ENCODE measurements around the gene CTNS. TPM values are rescaled to one million over a fixed set of nuclear protein-coding genes. Genes with fewer than 3 reads are reported as not detected.

Gene CTNS
- total and polyA plus RNA-seq, 2 of the 13 experiments (the other 11 are each of a cell fraction or from before 2014, with no cell fraction given), result 9.5 to 13.7 TPM

DNA sequence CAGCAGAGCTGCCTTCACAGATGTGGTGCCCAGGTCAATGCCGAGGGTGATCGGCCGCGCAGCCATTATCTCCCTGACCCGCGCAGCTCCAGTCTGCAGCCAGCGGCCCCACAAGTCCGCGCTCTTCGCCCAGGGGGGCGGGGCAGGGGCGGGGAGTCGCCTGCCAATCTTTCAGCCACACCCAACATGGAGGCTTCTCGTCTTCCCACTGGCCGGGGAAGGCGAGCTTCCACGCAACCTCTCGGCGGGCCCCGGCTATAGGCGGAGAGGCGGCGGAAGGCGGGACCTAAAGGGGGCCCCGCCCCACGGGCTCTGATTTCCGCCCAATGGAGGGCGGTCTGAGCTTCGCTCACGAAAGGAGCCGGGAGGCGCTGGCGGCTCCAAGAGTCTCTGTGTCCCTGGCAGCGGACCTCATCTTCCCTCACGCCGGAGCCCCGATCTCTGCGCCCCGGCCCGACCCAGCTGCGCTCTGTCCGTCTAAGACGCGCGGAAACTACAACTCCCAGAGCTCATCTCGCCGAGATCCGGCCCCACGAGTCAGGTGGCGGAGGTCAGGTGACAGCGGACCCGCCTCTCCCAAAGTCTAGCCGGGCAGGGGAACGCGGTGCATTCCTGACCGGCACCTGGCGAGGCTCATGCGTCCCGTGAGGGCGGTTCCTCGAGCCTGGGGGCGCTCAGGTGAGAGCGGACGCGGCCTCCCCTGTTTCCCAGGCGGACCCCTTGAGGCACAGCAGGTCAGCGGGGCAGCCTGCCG lies at the start of gene CTNS, which contains the start of gene SHPK (continued):
- TF ChIP-seq ZNF761 (CRISPR knock-in tag; conservative IDR thresholded peaks at IDR 0.05), result peak; percentile 50; the same call in 1 of the 2 replicates
- peak; percentile 44 for TF ChIP-seq TMF1 (CRISPR knock-in tag; IDR thresholded peaks at IDR 0.05; ENCODE audit: low read depth)
- peak; percentile 35; the same call in 1 of the 2 replicates for TF ChIP-seq FOSL2 (CRISPR knock-in tag; IDR thresholded peaks at IDR 0.05)
- TF ChIP-seq ELF1 (CRISPR knock-in tag; IDR thresholded peaks at IDR 0.05), result peak; percentile 84
- TF ChIP-seq KDM6A (CRISPR knock-in tag; IDR thresholded peaks at IDR 0.05; ENCODE audit: low read depth), result no peak
- TF ChIP-seq, protein P1, sequence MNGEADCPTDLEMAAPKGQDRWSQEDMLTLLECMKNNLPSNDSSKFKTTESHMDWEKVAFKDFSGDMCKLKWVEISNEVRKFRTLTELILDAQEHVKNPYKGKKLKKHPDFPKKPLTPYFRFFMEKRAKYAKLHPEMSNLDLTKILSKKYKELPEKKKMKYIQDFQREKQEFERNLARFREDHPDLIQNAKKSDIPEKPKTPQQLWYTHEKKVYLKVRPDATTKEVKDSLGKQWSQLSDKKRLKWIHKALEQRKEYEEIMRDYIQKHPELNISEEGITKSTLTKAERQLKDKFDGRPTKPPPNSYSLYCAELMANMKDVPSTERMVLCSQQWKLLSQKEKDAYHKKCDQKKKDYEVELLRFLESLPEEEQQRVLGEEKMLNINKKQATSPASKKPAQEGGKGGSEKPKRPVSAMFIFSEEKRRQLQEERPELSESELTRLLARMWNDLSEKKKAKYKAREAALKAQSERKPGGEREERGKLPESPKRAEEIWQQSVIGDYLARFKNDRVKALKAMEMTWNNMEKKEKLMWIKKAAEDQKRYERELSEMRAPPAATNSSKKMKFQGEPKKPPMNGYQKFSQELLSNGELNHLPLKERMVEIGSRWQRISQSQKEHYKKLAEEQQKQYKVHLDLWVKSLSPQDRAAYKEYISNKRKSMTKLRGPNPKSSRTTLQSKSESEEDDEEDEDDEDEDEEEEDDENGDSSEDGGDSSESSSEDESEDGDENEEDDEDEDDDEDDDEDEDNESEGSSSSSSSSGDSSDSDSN (CRISPR knock-in tag; IDR thresholded peaks at IDR 0.05), result peak; percentile 83
- TF ChIP-seq, protein P2, sequence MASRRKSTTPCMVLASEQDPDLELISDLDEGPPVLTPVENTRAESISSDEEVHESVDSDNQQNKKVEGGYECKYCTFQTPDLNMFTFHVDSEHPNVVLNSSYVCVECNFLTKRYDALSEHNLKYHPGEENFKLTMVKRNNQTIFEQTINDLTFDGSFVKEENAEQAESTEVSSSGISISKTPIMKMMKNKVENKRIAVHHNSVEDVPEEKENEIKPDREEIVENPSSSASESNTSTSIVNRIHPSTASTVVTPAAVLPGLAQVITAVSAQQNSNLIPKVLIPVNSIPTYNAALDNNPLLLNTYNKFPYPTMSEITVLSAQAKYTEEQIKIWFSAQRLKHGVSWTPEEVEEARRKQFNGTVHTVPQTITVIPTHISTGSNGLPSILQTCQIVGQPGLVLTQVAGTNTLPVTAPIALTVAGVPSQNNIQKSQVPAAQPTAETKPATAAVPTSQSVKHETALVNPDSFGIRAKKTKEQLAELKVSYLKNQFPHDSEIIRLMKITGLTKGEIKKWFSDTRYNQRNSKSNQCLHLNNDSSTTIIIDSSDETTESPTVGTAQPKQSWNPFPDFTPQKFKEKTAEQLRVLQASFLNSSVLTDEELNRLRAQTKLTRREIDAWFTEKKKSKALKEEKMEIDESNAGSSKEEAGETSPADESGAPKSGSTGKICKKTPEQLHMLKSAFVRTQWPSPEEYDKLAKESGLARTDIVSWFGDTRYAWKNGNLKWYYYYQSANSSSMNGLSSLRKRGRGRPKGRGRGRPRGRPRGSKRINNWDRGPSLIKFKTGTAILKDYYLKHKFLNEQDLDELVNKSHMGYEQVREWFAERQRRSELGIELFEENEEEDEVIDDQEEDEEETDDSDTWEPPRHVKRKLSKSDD (CRISPR knock-in tag; IDR thresholded peaks at IDR 0.05; ENCODE audit: low read depth), result peak; percentile 64; the same call in 1 of the 2 replicates
- TF ChIP-seq RAD51 (IDR thresholded peaks at IDR 0.05; ENCODE audit: borderline replicate concordance), result peak; percentile 97
- no peak for TF ChIP-seq ZNF441 (CRISPR knock-in tag; IDR thresholded peaks at IDR 0.05; ENCODE audit: borderline replicate concordance)
- TF ChIP-seq, protein P3, sequence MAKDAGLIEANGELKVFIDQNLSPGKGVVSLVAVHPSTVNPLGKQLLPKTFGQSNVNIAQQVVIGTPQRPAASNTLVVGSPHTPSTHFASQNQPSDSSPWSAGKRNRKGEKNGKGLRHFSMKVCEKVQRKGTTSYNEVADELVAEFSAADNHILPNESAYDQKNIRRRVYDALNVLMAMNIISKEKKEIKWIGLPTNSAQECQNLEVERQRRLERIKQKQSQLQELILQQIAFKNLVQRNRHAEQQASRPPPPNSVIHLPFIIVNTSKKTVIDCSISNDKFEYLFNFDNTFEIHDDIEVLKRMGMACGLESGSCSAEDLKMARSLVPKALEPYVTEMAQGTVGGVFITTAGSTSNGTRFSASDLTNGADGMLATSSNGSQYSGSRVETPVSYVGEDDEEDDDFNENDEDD (CRISPR knock-in tag; IDR thresholded peaks at IDR 0.05; ENCODE audit: borderline replicate concordance), result peak; percentile 80; the same call in 1 of the 2 replicates
- TF ChIP-seq, protein P4, sequence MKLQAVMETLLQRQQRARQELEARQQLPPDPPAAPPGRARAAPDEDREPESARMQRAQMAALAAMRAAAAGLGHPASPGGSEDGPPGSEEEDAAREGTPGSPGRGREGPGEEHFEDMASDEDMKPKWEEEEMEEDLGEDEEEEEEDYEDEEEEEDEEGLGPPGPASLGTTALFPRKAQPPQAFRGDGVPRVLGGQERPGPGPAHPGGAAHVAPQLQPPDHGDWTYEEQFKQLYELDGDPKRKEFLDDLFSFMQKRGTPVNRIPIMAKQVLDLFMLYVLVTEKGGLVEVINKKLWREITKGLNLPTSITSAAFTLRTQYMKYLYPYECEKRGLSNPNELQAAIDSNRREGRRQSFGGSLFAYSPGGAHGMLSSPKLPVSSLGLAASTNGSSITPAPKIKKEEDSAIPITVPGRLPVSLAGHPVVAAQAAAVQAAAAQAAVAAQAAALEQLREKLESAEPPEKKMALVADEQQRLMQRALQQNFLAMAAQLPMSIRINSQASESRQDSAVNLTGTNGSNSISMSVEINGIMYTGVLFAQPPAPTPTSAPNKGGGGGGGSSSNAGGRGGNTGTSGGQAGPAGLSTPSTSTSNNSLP (IDR thresholded peaks at IDR 0.05; ENCODE audit: low read depth, low read length), result no peak
- TF ChIP-seq ZNF331 (CRISPR knock-in tag; IDR thresholded peaks at IDR 0.05), result peak; percentile 40; the same call in 1 of the 2 replicates
- TF ChIP-seq NR2F1 (CRISPR knock-in tag; IDR thresholded peaks at IDR 0.05), result no peak
- TF ChIP-seq SUZ12 (IDR thresholded peaks at IDR 0.05; ENCODE audit: low read depth, low read length), result peak; percentile 55
- peak; percentile 97 for TF ChIP-seq ZNF143 (CRISPR knock-in tag; IDR thresholded peaks at IDR 0.05)
- TF ChIP-seq, protein P5, sequence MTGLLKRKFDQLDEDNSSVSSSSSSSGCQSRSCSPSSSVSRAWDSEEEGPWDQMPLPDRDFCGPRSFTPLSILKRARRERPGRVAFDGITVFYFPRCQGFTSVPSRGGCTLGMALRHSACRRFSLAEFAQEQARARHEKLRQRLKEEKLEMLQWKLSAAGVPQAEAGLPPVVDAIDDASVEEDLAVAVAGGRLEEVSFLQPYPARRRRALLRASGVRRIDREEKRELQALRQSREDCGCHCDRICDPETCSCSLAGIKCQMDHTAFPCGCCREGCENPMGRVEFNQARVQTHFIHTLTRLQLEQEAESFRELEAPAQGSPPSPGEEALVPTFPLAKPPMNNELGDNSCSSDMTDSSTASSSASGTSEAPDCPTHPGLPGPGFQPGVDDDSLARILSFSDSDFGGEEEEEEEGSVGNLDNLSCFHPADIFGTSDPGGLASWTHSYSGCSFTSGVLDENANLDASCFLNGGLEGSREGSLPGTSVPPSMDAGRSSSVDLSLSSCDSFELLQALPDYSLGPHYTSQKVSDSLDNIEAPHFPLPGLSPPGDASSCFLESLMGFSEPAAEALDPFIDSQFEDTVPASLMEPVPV (CRISPR knock-in tag; IDR thresholded peaks at IDR 0.05), result peak; percentile 18; the same call in 1 of the 2 replicates
- TF ChIP-seq, protein P6, sequence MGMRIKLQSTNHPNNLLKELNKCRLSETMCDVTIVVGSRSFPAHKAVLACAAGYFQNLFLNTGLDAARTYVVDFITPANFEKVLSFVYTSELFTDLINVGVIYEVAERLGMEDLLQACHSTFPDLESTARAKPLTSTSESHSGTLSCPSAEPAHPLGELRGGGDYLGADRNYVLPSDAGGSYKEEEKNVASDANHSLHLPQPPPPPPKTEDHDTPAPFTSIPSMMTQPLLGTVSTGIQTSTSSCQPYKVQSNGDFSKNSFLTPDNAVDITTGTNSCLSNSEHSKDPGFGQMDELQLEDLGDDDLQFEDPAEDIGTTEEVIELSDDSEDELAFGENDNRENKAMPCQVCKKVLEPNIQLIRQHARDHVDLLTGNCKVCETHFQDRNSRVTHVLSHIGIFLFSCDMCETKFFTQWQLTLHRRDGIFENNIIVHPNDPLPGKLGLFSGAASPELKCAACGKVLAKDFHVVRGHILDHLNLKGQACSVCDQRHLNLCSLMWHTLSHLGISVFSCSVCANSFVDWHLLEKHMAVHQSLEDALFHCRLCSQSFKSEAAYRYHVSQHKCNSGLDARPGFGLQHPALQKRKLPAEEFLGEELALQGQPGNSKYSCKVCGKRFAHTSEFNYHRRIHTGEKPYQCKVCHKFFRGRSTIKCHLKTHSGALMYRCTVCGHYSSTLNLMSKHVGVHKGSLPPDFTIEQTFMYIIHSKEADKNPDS (CRISPR knock-in tag; IDR thresholded peaks at IDR 0.05), result no peak

Measured in HepG2 (cell line).